HEK293 (cell line): Measurements from ENCODE around the gene DEDD2.

Experiments used
- IKZF3 ChIP-seq: fragments of 450-650 bp; IDR thresholded peaks from 2 replicates; pipeline ENCODE4 v1.5.0; 2018; ENCODE audit warnings: missing biosample characterization, mild to moderate bottlenecking, missing genetic modification characterization, moderate library complexity
- KLF17 ChIP-seq: fragments of 450-650 bp; formaldehyde crosslinking; IDR thresholded peaks from 2 replicates; pipeline ENCODE4 v1.5.1; 2016; ENCODE audit warnings: missing biosample characterization, missing genetic modification characterization
- OSR2 ChIP-seq: fragments of 450-650 bp; formaldehyde crosslinking; IDR thresholded peaks from 2 replicates; pipeline ENCODE4 v1.5.1; 2016; ENCODE audit warnings: missing biosample characterization, missing genetic modification characterization
- PRDM10 ChIP-seq: fragments of 450-650 bp; formaldehyde crosslinking; IDR thresholded peaks from 2 replicates; pipeline ENCODE4 v1.5.1; 2016; ENCODE audit warnings: missing biosample characterization, missing genetic modification characterization
- PRDM4 ChIP-seq: fragments of 450-650 bp; formaldehyde crosslinking; IDR thresholded peaks from 2 replicates; pipeline ENCODE4 v1.5.1; 2017; ENCODE audit warnings: missing biosample characterization, missing genetic modification characterization
- REPIN1 ChIP-seq: fragments of 450-650 bp; formaldehyde crosslinking; IDR thresholded peaks from 2 replicates; pipeline ENCODE4 v1.5.1; 2017; ENCODE audit warnings: missing biosample characterization, missing genetic modification characterization, low read depth
- SP2 ChIP-seq: fragments of 450-650 bp; formaldehyde crosslinking; IDR thresholded peaks from 2 replicates; pipeline ENCODE4 v1.5.1; 2016; ENCODE audit warnings: missing biosample characterization, missing genetic modification characterization
- SP3 ChIP-seq: fragments of 450-650 bp; formaldehyde crosslinking; IDR thresholded peaks from 2 replicates; pipeline ENCODE4 v1.5.1; 2016; ENCODE audit warnings: missing biosample characterization, missing genetic modification characterization
- ZBTB6 ChIP-seq: fragments of 450-650 bp; formaldehyde crosslinking; IDR thresholded peaks from 2 replicates; pipeline ENCODE4 v1.5.1; 2017; ENCODE audit warnings: missing biosample characterization, missing genetic modification characterization
- ZNF18 ChIP-seq: fragments of 450-650 bp; formaldehyde crosslinking; IDR thresholded peaks from 2 replicates; pipeline ENCODE4 v1.5.1; 2016; ENCODE audit warnings: missing biosample characterization, missing genetic modification characterization
- ZNF23 ChIP-seq: fragments of 450-650 bp; formaldehyde crosslinking; IDR thresholded peaks from 2 replicates; pipeline ENCODE4 v1.5.1; 2016; ENCODE audit warnings: missing biosample characterization, missing genetic modification characterization, borderline replicate concordance
- ZNF239 ChIP-seq: fragments of 450-650 bp; formaldehyde crosslinking; IDR thresholded peaks from 2 replicates; pipeline ENCODE4 v1.5.1; 2016; ENCODE audit warnings: missing biosample characterization, missing genetic modification characterization
- ZNF248 ChIP-seq: fragments of 450-650 bp; formaldehyde crosslinking; IDR thresholded peaks from 2 replicates; pipeline ENCODE4 v1.5.1; 2017; ENCODE audit warnings: missing biosample characterization, missing genetic modification characterization
- ZNF280C ChIP-seq: fragments of 450-650 bp; formaldehyde crosslinking; IDR thresholded peaks from 2 replicates; pipeline ENCODE4 v1.5.1; 2016; ENCODE audit warnings: missing biosample characterization, missing genetic modification characterization
- ZNF292 ChIP-seq: fragments of 450-650 bp; formaldehyde crosslinking; IDR thresholded peaks from 2 replicates; pipeline ENCODE4 v1.5.1; 2016; ENCODE audit warnings: low read depth, missing biosample characterization, missing genetic modification characterization, borderline replicate concordance
- ZNF335 ChIP-seq: fragments of 450-650 bp; formaldehyde crosslinking; conservative IDR thresholded peaks from 2 replicates; pipeline ENCODE4 v1.5.1; 2016; ENCODE audit warnings: missing biosample characterization, missing genetic modification characterization
- ZNF350 ChIP-seq: fragments of 450-650 bp; formaldehyde crosslinking; IDR thresholded peaks from 2 replicates; pipeline ENCODE4 v1.5.0; 2017; ENCODE audit warnings: missing biosample characterization, mild to moderate bottlenecking, missing genetic modification characterization
- ZNF37A ChIP-seq: fragments of 450-650 bp; IDR thresholded peaks from 2 replicates; pipeline ENCODE4 v1.5.1; 2018; ENCODE audit warnings: missing biosample characterization, missing genetic modification characterization
- ZNF426 ChIP-seq: fragments of 450-650 bp; formaldehyde crosslinking; IDR thresholded peaks from 2 replicates; pipeline ENCODE4 v1.5.1; 2017; ENCODE audit warnings: missing biosample characterization, missing genetic modification characterization, mild to moderate bottlenecking, inconsistent platforms, moderate library complexity
- ZNF501 ChIP-seq: fragments of 450-650 bp; formaldehyde crosslinking; IDR thresholded peaks from 2 replicates; pipeline ENCODE4 v1.5.1; 2016; ENCODE audit warnings: missing biosample characterization, missing genetic modification characterization
- ZNF596 ChIP-seq: fragments of 450-650 bp; IDR thresholded peaks from 2 replicates; pipeline ENCODE4 v1.5.0; 2018; ENCODE audit warnings: missing biosample characterization, mild to moderate bottlenecking, missing genetic modification characterization, moderate library complexity
- ZNF658 ChIP-seq: fragments of 450-650 bp; formaldehyde crosslinking; IDR thresholded peaks from 2 replicates; pipeline ENCODE4; 2016; ENCODE audit warnings: missing biosample characterization, missing genetic modification characterization
- ZNF701 ChIP-seq: fragments of 450-650 bp; formaldehyde crosslinking; IDR thresholded peaks from 2 replicates; pipeline ENCODE4 v1.5.1; 2016; ENCODE audit warnings: missing biosample characterization, missing genetic modification characterization
- ZNF777 ChIP-seq: fragments of 450-650 bp; formaldehyde crosslinking; IDR thresholded peaks from 2 replicates; pipeline ENCODE4 v1.5.1; 2017; ENCODE audit warnings: missing biosample characterization, missing genetic modification characterization, borderline replicate concordance
- ZSCAN16 ChIP-seq: fragments of 450-650 bp; formaldehyde crosslinking; IDR thresholded peaks from 2 replicates; pipeline ENCODE4 v1.5.1; 2016; ENCODE audit warnings: missing biosample characterization, missing genetic modification characterization
- ZSCAN4 ChIP-seq: fragments of 450-650 bp; formaldehyde crosslinking; IDR thresholded peaks from 2 replicates; pipeline ENCODE4 v1.5.1; 2017; ENCODE audit warnings: missing biosample characterization, missing genetic modification characterization

The DEDD2 gene

GRCh38 chr19:42176990-42177685 lies 40.3 kb downstream of the DEDD2 start (continued):
- no peak for TF ChIP-seq PRDM10 (tag by site-specific recombination)
- no peak for TF ChIP-seq ZNF658 (tag by site-specific recombination)
- no peak; the same call in 1 of the 2 replicates for TF ChIP-seq ZSCAN4 (tag by site-specific recombination)
- no peak; the same call in 1 of the 2 replicates for TF ChIP-seq ZNF239
- TF ChIP-seq KLF17 (tag by site-specific recombination) = peak; percentile 48; the same call in 1 of the 2 replicates
- TF ChIP-seq ZSCAN16 (tag by site-specific recombination) = no peak
- 0 out of 2 replicates have a peak, but pooled peaks have one; percentile 44 for TF ChIP-seq ZNF248 (tag by site-specific recombination)
- TF ChIP-seq PRDM4 (tag by site-specific recombination) = peak; percentile 44
- no peak for TF ChIP-seq ZNF18 (tag by site-specific recombination)
- 0 out of 2 replicates have a peak, but pooled peaks have one; percentile 81 for TF ChIP-seq ZBTB6 (tag by site-specific recombination)
- no peak for TF ChIP-seq ZNF501 (tag by site-specific recombination)
- no peak for TF ChIP-seq ZNF292 (tag by site-specific recombination)
- TF ChIP-seq ZNF23 (tag by site-specific recombination) = no peak
- TF ChIP-seq REPIN1 = no peak
- TF ChIP-seq ZNF777 = 0 out of 2 replicates have a peak, but pooled peaks have one; percentile 24
- TF ChIP-seq ZNF701 (tag by site-specific recombination) = no peak
- TF ChIP-seq OSR2 (tag by site-specific recombination) = peak; percentile 89
- no peak for TF ChIP-seq SP3 (tag by site-specific recombination)
- TF ChIP-seq ZNF350 (tag by site-specific recombination) = no peak
- peak; percentile 94 for TF ChIP-seq ZNF596 (tag by site-specific recombination)
- TF ChIP-seq IKZF3 (tag by site-specific recombination) = peak; percentile 93
- peak; percentile 70 for TF ChIP-seq ZNF335 (tag by site-specific recombination)
- no peak for TF ChIP-seq ZNF37A (tag by site-specific recombination)
- TF ChIP-seq ZNF280C (tag by site-specific recombination) = no peak
- TF ChIP-seq SP2 (tag by site-specific recombination) = peak; percentile 16
- no peak for TF ChIP-seq ZNF426
